Spleen (tissue), 11 donors: Measurements from ENCODE around the gene ZNF385C. TPM values are rescaled to one million over a fixed set of nuclear protein-coding genes. Genes with fewer than 3 reads are reported as not detected.

ENCODE experiments used
- DNase-seq: peaks from one replicate; pipeline ENCODE4 v3.0.0-alpha.2; 2020
- H3K27ac ChIP-seq, 8 donors: fragments of 200-600 bp; sonication (generic) in 7 of 8; 1 replicate in 4 of 8; 2 replicates in 4 of 8; pipeline versions ENCODE4 v1.5.0 to v1.8.0; 2016 to 2021; ENCODE audit warnings: inconsistent platforms in 4 of 8, mild to moderate bottlenecking in 4 of 8, moderate library complexity in 1 of 8
- H3K27me3 ChIP-seq, 7 donors: fragments of 200-600 bp; sonication (generic) in 6 of 7; replicated peaks in 1 of 7; 1 replicate in 4 of 7; 2 replicates in 3 of 7; pipeline versions ENCODE4 v1.5.0 to v1.8.0; 2016 to 2021; ENCODE audit warnings: inconsistent platforms in 3 of 7, mild to moderate bottlenecking in 1 of 7
- H3K36me3 ChIP-seq, 6 donors: fragments of 200-600 bp; sonication (generic) in 5 of 6; 1 replicate in 4 of 6; 2 replicates in 2 of 6; pipeline versions ENCODE4 v1.5.0 to v1.8.0; 2016 to 2021; ENCODE audit warnings: inconsistent platforms in 2 of 6
- H3K4me1 ChIP-seq, 6 donors: fragments of 200-600 bp; sonication (generic) in 5 of 6; 1 replicate in 3 of 6; 2 replicates in 3 of 6; pipeline versions ENCODE4 v1.5.0 to v1.8.0; 2016 to 2021; ENCODE audit warnings: inconsistent platforms in 3 of 6
- H3K4me3 ChIP-seq, 8 donors: fragments of 200-600 bp; sonication (generic) in 7 of 8; 1 replicate in 4 of 8; 2 replicates in 4 of 8; pipeline versions ENCODE4 v1.5.0 to v1.8.0; 2016 to 2021; ENCODE audit warnings: inconsistent platforms in 4 of 8, mild to moderate bottlenecking in 4 of 8, moderate library complexity in 2 of 8
- H3K9me3 ChIP-seq, 8 donors: fragments of 200-600 bp; sonication (generic) in 7 of 8; 1 replicate in 4 of 8; 2 replicates in 4 of 8; pipeline versions ENCODE4 v1.5.0 to v1.8.0; 2016 to 2021; ENCODE audit warnings: inconsistent platforms in 4 of 8
- CTCF ChIP-seq, 11 experiments: fragments of 200-600 bp in 7 of 11; fragments of 450-650 bp in 4 of 11; sonication (generic) in 4 of 11; IDR thresholded peaks in 8 of 11; conservative IDR thresholded peaks in 3 of 11; 1 replicate in 7 of 11; 2 replicates in 4 of 11; pipeline versions ENCODE4 v1.4.0 to v1.8.0; 2016 to 2021; ENCODE audit warnings: antibody characterized with exemption in 11 of 11, inconsistent platforms in 4 of 11, mild to moderate bottlenecking in 1 of 11
- POLR2A ChIP-seq, 3 donors: fragments of 450-650 bp; IDR thresholded peaks; one replicate each; pipeline ENCODE4 v1.5.1; 2017; ENCODE audit warnings: antibody characterized with exemption in 3 of 3, mild to moderate bottlenecking in 1 of 3
- POLR2AphosphoS5 ChIP-seq, 3 donors: sonication (generic); formaldehyde crosslinking; IDR thresholded peaks; one replicate each; pipeline ENCODE4 v1.5.1; 2017; ENCODE audit warnings: antibody characterized with exemption in 3 of 3
- WGBS, 5 donors: extraction: QIAGEN DNeasy Blood & Tissue Kit in 3 of 5; methylation state at CpG; one replicate each; pipeline versions ENCODE4 v1.1.5 to v1.1.7; 2013 to 2018; 5-methylcytosine and 5-hydroxymethylcytosine counted together
- intact Hi-C: fragments of 100-400 bp; cut with DNase I; formaldehyde crosslinking; loops from one replicate; pipeline ENCODE4 v1.15.0; 2023; ENCODE audit warnings: low total_unique reads
- polyA plus RNA-seq, 3 donors: library from polyadenylated mRNA; stranded (reverse); fragments of 200-250 nt; gene quantifications; one replicate each; pipeline ENCODE4 v1.2.1, GENCODE V29; 2013
- total RNA-seq, 7 donors: library from RNA; depleted of rRNA in 3 of 7; stranded (reverse); fragments of >200 nt in 3 of 7; fragmentation: NEBNext Ultra II Directional in 4 of 7; extraction: Animal tissue kit (Norgen Biotek cat#: 25700) in 4 of 7; gene quantifications; one replicate each; pipeline versions ENCODE4 v1.1.0 to v1.2.1, GENCODE V29; 2016 to 2021
- donor health status: healthy with polysubstance abuse.
- donor health status: DM: no; HTN: no; CAD: no; lungs with moderate emphysema.
- donor health status: DM: no; HTN: no; CAD: no.
- donor health status: Bipolar disorder and iron deficiency.
- donor health status: healthy.
- donor health status: DM: no; HTN: no; CAD: no.
- donor health status: DM: yes; HTN: yes; CAD: no.

ZNF385C gene
- total and polyA plus RNA-seq, 10 donors: 0.17 to 0.60 (median 0.41) TPM; not detected in 2

GRCh38 chr17:42127414-42127813 is 29.1 kb upstream of the ZNF385C start:
- H3K27ac ChIP-seq: peak overlapping the region in 3 of 8 donors; percentile 78 to 85 (median 84)
- TF ChIP-seq CTCF (IDR thresholded peaks at IDR 0.05 in 8 of 11, conservative IDR thresholded peaks at IDR 0.05 in 3 of 11) (no peak), POLR2AphosphoS5 (IDR thresholded peaks at IDR 0.05) (no peak), POLR2A (IDR thresholded peaks at IDR 0.05) (no peak)
- 83 to 95% (median 89%) methylated on average over 6 of the region's 6 CpGs for WGBS, 5 donors
- peaks cover 0 to 85% (median 61%) of the 10 kb centered on the region in 6 donors for H3K36me3 ChIP-seq
- DNase-seq: no peak
- peaks cover 19 to 49% (median 39%) of the 10 kb centered on the region in 6 donors for H3K4me1 ChIP-seq
- H3K4me3 ChIP-seq: no peak overlapping the region
- H3K27me3 ChIP-seq: no peaks in the 10 kb centered on the region
- H3K9me3 ChIP-seq: no peaks in the 10 kb centered on the region
- intact Hi-C loops: no loop called here

DNA sequence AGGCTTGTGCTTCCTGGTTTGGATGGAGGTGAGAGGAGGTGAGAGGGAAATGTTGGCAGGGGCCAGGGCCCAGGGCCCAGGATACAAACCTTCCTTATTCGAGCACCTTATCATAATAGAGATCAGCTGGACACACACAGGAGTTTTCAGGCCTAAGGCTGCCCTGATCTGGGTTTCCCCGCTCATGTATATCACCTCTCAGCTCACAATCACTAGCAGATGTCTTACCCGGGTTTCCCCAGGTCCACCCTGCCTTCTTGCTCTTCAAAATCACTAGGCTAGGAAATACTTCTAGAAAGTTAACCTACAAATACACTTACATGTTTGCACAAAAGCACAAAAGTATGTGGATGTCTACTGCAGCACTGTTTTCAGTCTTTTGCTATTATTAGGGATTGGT is 28.6 kb upstream of the ZNF385C start:
- Histone ChIP-seq H3K27ac (peak overlapping the region in 2 of 8 donors; percentile 34 to 85), H3K4me3 (no peak overlapping the region), H3K27me3 (no peaks in the 10 kb centered on the region), H3K36me3 (peaks cover 0 to 88% (median 61%) of the 10 kb centered on the region in 6 donors), H3K4me1 (peaks cover 13 to 45% (median 38%) of the 10 kb centered on the region in 6 donors), H3K9me3 (no peaks in the 10 kb centered on the region)
- DNase-seq: no peak
- TF ChIP-seq CTCF (IDR thresholded peaks at IDR 0.05 in 8 of 11, conservative IDR thresholded peaks at IDR 0.05 in 3 of 11) (no peak), POLR2AphosphoS5 (IDR thresholded peaks at IDR 0.05) (no peak), POLR2A (IDR thresholded peaks at IDR 0.05) (no peak)
- 79 to 91% (median 85%) methylated on average over 3 of the region's 3 CpGs for WGBS, 5 donors
- intact Hi-C loops: no loop called here

- intact Hi-C loops: no loop called here
- H3K9me3 ChIP-seq: no peaks in the 10 kb centered on the region
- TF ChIP-seq POLR2AphosphoS5 (IDR thresholded peaks at IDR 0.05) (peak in 1 of 3 donors; percentile 37), POLR2A (IDR thresholded peaks at IDR 0.05) (no peak)
- 86 to 93% (median 90%) methylated on average over 9 to 12 of the region's 12 CpGs for WGBS, 5 donors
- no peaks in the 10 kb centered on the region for H3K27me3 ChIP-seq
- H3K4me1 ChIP-seq: peaks cover 16 to 45% (median 38%) of the 10 kb centered on the region in 6 donors
- no peak overlapping the region for H3K27ac ChIP-seq
- no peak for DNase-seq
- H3K36me3 ChIP-seq: peaks cover 0 to 79% (median 61%) of the 10 kb centered on the region in 6 donors
- no peak overlapping the region for H3K4me3 ChIP-seq
These were observed 27.3 kb upstream of the ZNF385C start for GRCh38 chr17:42125565-42125964.

- 85 to 97% (median 88%) methylated on average over 3 of the region's 3 CpGs for WGBS, 5 donors
- Histone ChIP-seq H3K4me1 (peaks cover 10 to 45% (median 37%) of the 10 kb centered on the region in 6 donors), H3K27ac (peak overlapping the region in 2 of 8 donors; percentile 16 to 24), H3K27me3 (no peaks in the 10 kb centered on the region), H3K9me3 (no peaks in the 10 kb centered on the region), H3K36me3 (peaks cover 0 to 69% (median 50%) of the 10 kb centered on the region in 6 donors), H3K4me3 (no peak overlapping the region)
- intact Hi-C loops: no loop called here
- no peak for DNase-seq
- TF ChIP-seq POLR2A (IDR thresholded peaks at IDR 0.05) (no peak), CTCF (IDR thresholded peaks at IDR 0.05 in 8 of 11, conservative IDR thresholded peaks at IDR 0.05 in 3 of 11) (no peak), POLR2AphosphoS5 (IDR thresholded peaks at IDR 0.05) (no peak)
These were observed 26.0 kb upstream of the ZNF385C start for GRCh38 chr17:42124256-42124655.
